ENCODE data around the gene MTMR4. TPM values are rescaled to one million over a fixed set of nuclear protein-coding genes. Genes with fewer than 3 reads are reported as not detected.

Gene MTMR4
- total RNA-seq, 1 donor from 2014 or later: 89.3 TPM

DNA sequence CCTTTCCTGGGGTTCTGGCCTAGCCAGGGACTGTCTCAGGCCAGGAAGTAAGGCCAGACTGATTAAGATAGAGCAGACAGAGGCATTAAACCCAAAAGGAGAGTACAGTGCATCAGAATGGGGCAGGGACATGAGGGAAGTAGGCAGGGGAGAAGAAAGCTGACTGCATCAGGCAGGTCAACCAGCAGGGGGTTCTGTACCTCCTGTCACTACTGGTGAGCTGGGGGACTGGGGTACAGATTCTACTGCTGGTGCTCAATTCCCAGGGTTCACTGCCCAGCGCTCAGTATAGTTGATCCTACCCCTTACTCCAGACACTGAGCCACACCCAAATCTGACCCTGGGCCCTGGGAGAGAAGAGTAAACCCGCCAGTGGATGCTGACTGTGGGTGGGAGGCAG, 12.9 kb upstream of the MTMR4 start:
- no peak for DNase-seq (ENCODE audit: low spot score, unreplicated experiment)
- TF ChIP-seq CTCF (IDR thresholded peaks at IDR 0.05; ENCODE audit: unreplicated experiment): peak; percentile 34
- no peaks in the 10 kb centered on the region for H3K4me1 Mint-ChIP-seq (ENCODE audit: low read depth)
- no peaks in the 10 kb centered on the region for H3K9me3 Mint-ChIP-seq (ENCODE audit: low read depth)
- no peak overlapping the region for H3K4me3 Mint-ChIP-seq (ENCODE audit: low read depth)
- H3K36me3 Mint-ChIP-seq (ENCODE audit: insufficient read depth): no peaks in the 10 kb centered on the region
- H3K27ac Mint-ChIP-seq: no peak overlapping the region
- peaks cover 57% of the 10 kb centered on the region for H3K27me3 Mint-ChIP-seq

GRCh38 chr17:58525239-58525638, 10.8 kb upstream of the MTMR4 start:
- H3K27ac Mint-ChIP-seq: no peak overlapping the region

DNA sequence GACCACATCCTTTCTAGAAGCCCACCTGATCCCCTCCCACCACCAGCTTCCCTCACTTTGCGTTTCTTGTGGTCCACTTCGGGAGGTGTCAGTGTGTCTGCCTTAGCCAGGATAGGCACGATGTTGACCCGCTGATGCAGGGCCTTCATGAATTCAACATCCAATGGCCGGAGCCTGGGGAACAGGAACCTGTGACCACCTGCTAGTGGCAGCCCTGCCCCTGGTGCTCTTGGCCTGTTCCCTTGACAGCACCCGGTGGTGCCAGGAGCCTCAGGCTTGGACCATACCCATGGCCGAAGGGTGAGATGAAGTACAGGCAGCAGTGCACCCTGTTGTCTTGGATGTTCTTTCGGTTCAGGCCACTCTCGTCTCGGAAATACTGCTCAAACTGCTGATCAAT, 7.2 kb upstream of the MTMR4 start:
- Mint-ChIP-seq H3K4me3 (ENCODE audit: low read depth) (no peak overlapping the region), H3K4me1 (ENCODE audit: low read depth) (peaks cover 8% of the 10 kb centered on the region), H3K36me3 (ENCODE audit: insufficient read depth) (no peaks in the 10 kb centered on the region), H3K9me3 (ENCODE audit: low read depth) (no peaks in the 10 kb centered on the region), H3K27me3 (peaks cover 24% of the 10 kb centered on the region), H3K27ac (no peak overlapping the region)
- no peak for DNase-seq (ENCODE audit: low spot score, unreplicated experiment)
- no peak for TF ChIP-seq CTCF (IDR thresholded peaks at IDR 0.05; ENCODE audit: unreplicated experiment)

More at GRCh38 chr17:58525239-58525638, 10.8 kb upstream of the MTMR4 start:
- TF ChIP-seq CTCF (IDR thresholded peaks at IDR 0.05; ENCODE audit: unreplicated experiment): no peak
- Mint-ChIP-seq H3K4me1 (ENCODE audit: low read depth) (no peaks in the 10 kb centered on the region), H3K36me3 (ENCODE audit: insufficient read depth) (no peaks in the 10 kb centered on the region), H3K27me3 (peaks cover 54% of the 10 kb centered on the region), H3K9me3 (ENCODE audit: low read depth) (no peaks in the 10 kb centered on the region), H3K4me3 (ENCODE audit: low read depth) (no peak overlapping the region)
- DNase-seq (ENCODE audit: low spot score, unreplicated experiment): no peak

- Mint-ChIP-seq H3K27me3 (peaks cover 24% of the 10 kb centered on the region), H3K27ac (peak overlapping the region; percentile 21)
Observed at GRCh38 chr17:58520843-58521430, 6.5 kb upstream of the MTMR4 start.

GRCh38 chr17:58517928-58518609, 3.6 kb upstream of the MTMR4 start:
- H3K27me3 Mint-ChIP-seq: peaks cover 14% of the 10 kb centered on the region
- H3K4me1 Mint-ChIP-seq (ENCODE audit: low read depth): peaks cover 26% of the 10 kb centered on the region
- no peaks in the 10 kb centered on the region for H3K9me3 Mint-ChIP-seq (ENCODE audit: low read depth)

More at GRCh38 chr17:58520843-58521430, 6.5 kb upstream of the MTMR4 start:
- H3K4me3 Mint-ChIP-seq (ENCODE audit: low read depth): peak overlapping the region; percentile 14
- peak; percentile 59 for TF ChIP-seq CTCF (IDR thresholded peaks at IDR 0.05; ENCODE audit: unreplicated experiment)
- no peaks in the 10 kb centered on the region for H3K36me3 Mint-ChIP-seq (ENCODE audit: insufficient read depth)
- H3K9me3 Mint-ChIP-seq (ENCODE audit: low read depth): no peaks in the 10 kb centered on the region
- H3K4me1 Mint-ChIP-seq (ENCODE audit: low read depth): peaks cover 15% of the 10 kb centered on the region
- DNase-seq (ENCODE audit: low spot score, unreplicated experiment): no peak

More at GRCh38 chr17:58517928-58518609, 3.6 kb upstream of the MTMR4 start:
- peak; percentile 99 for DNase-seq (ENCODE audit: low spot score, unreplicated experiment)
- peak overlapping the region; percentile 99 for H3K27ac Mint-ChIP-seq
- no peaks in the 10 kb centered on the region for H3K36me3 Mint-ChIP-seq (ENCODE audit: insufficient read depth)
- TF ChIP-seq CTCF (IDR thresholded peaks at IDR 0.05; ENCODE audit: unreplicated experiment): no peak
- H3K4me3 Mint-ChIP-seq (ENCODE audit: low read depth): peak overlapping the region; percentile 93
